GM18907 (cell line): ENCODE data around the gene GABRG1.

ENCODE experiments used
- ATAC-seq: cut with Tn5 transposase; IDR thresholded peaks from one replicate; pipeline ENCODE4 v1.9.1; 2021; ENCODE audit warnings: mild to moderate bottlenecking, moderate library complexity; ENCODE audit not compliant: unreplicated experiment

GABRG1 gene

DNA sequence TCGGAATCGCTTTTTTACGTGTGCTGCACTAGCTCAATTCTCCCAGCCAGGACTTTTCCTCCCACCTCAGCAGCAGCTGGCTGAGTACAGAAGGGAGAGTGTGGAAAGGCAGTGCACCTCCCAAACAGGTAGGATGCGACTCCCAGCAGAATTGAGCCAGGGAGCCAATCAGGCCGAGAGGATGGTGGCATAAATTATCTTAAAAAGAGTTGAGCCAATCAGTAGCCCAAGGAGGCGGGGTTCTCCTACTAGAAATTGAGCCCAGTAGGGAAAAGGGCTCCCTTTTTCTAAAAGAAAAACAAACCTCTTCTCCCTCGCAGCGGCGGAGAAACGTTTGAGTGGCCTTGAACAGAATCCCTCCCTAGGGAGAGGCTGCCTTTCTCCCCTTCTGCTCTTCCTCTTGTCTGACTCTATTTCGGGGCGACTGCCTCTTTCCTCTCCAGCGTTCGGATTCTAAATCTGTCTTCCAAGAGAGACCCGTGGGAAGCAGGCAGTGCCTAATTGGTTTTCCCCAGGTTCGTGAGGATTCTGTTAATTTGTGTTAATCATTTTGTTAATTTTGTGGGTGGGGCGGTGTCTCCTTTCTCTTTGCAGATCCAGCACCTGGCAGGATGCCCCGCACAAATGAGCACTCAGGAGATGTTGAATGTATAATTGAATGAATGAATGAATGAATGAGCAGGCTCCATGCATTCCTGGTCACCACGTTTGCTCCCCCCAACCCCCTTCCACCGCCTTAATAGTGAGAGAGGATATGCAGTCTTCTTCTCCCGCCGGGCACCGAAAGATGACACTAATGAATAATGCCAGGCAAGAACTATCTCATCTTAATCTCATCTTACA, at the start of gene GABRG1:
TSS of gene GABRG1 (minus strand) at position 142 of the 843 bp plus-strand sequence. CDS start at position 1, 141 bp downstream.
- ATAC-seq: no peak

GRCh38 chr4:46146993-46147392, 23.1 kb upstream of the GABRG1 start:
- ATAC-seq: no peak

DNA sequence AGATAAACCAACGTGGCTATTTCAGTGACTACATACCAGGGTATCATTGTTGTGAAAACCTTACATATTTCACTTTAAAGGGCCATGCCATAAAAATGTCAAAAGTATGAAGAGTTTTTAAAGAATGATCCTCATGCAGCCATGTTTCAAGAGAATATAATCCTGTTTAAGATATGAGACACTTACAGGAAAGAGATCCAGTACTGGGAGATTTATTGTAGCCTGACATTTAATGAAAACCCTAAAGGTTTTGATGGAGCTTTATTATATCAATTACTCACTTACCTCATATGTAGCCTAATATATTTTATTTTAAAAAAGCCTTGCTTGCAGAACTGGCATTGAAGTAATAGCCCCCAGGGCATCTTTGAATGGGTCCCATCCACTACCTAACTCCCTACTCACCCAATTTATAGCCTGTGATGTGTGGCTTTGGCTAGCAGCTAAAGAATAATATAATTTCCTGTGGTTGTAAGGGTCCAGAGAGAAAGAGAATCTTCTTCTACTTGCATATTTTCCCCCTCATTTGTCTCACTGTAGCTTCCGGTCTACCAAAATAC, 7.7 kb upstream of the GABRG1 start:
- ATAC-seq: no peak

GRCh38 chr4:46124773-46125413, 1.0 kb upstream of the GABRG1 start:
- ATAC-seq: no peak

- ATAC-seq: no peak
Measured at GRCh38 chr4:46081674-46082073, 42.2 kb downstream of the GABRG1 start.

GRCh38 chr4:46081248-46081647, 42.6 kb downstream of the GABRG1 start:
- no peak for ATAC-seq

DNA sequence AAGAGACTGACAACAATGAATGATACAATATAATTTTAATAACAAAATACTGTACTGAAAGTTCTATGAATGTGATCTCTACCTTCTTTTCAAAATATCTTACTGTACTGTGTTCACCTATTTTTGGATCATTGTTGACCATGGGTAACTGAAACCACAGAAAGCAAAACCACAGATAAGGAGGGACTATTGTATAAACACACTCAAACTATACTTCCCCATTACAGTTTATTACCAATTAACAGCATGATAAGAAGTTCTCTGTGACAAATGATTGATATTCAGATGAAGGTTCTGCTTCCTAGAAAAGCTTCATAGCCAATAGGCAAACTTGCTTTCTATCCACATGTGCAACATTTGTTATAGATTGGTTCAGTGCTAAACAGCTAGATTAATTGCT, 50.1 kb downstream of the GABRG1 start:
- no peak for ATAC-seq

DNA sequence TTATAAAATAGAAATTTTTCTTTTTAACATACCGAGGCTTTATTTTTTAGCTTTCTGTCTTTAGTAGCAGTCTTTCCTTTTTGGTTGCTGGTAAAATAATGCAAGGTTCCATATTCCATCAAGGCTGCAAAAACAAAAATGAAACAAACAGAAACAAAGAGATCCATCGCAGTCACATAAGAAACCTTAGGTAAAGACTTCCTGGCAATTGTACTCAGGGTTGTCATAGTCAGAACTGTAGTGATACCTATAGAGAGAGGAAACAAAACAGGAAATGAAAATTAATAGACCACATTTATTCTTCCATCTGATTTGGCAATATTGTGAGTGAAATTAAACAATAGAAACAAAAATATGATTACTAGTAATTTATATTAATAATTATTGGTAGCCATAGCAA, 72.5 kb downstream of the GABRG1 start:
- ATAC-seq: no peak

GRCh38 chr4:46032056-46032455, 91.8 kb downstream of the GABRG1 start:
- no peak for ATAC-seq

DNA sequence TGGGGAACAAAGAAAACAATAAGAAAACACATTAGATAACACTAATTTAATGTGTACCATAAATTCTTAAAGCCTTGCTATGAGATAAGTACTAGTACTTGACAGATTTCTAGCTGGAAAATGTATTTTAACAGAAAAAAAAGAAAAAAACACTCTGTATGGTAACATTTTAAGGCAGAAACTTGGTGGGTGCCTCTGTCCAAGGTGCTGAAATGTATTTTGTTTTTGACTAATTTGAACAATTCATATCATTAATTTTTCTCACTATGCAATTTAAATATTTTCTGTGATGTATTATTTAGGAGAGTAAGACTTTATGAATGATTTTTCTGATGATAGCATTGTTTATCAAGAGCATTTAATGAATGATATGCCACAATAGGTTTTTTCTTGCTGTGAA, 107.5 kb downstream of the GABRG1 start:
- no peak for ATAC-seq

GRCh38 chr4:45992728-45993127, 131.1 kb downstream of the GABRG1 start:
- no peak for ATAC-seq

DNA sequence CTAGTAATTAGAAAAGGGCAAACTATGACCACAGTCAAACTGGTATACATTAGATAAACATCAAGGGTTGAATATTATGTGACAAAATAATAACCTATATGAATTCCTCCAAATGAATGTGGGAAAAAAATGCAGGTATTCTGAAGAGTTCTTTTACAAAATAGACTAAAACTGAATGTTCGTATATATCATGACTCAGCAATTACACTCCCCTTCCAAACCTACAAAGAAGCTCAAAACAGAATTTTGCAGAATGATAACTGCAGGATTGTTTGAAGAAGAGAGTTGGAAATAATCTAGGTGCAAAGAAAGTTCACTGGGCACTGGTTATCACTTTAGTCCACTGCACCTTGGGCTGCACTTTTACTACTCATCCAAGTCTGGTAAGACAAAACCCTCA, 134.1 kb downstream of the GABRG1 start:
- no peak for ATAC-seq

DNA sequence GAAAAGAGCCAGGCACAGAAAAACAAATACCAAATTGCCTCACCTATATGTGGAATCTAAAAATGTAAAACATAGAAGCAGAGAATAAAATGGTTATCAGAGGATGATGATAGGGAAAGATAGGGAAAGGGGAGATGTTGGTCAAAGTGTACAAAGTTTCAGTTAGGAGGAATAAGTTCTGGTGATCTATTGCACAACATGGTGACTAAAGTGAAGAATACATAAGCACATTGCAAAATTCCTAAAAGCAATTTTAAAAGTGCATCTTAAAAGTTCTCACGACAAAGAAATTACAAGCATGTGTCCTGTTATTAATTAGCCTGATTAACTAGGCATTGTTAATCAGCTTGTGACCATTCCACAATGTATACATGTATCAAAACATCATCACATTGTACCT, 136.0 kb downstream of the GABRG1 start:
- ATAC-seq: no peak
